ENCODE data around the gene DPH1.
A peak's percentile ranks its signal among the peaks of the same experiment; 100 is the strongest.

DPH1 gene

DNA sequence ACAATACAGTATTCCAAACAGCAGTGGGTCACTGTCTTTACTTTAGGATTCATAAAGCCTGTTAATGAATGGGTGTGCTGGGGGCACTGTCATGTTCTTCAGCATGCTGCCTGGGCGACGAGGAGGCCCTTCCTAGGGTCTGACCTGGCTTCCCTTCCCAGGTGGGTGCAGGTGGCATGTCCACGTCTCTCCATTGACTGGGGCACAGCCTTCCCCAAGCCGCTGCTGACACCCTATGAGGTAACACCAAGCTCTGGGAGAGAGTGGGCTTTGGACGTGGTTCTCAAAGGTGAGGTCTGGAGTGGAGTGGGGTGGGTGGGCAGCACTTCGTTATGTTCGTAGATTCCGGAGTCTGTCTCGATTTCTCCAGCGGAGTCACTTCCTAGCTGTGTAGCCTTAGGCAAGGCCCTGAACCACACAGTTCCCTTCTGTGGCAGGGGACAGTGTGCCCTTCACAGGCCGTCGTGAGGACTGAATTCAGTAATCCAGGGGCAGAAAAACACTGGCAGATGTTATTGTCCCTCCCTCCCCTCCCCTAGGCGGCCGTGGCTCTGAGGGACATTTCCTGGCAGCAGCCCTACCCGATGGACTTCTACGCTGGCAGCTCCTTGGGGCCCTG is 11.1 kb downstream of the DPH1 start:
- peaks cover 11% of the 10 kb centered on the region for H3K4me1 ChIP-seq (ENCODE audit: insufficient read depth, poor library complexity, severe bottlenecking)
- peaks cover 16% of the 10 kb centered on the region for H3K36me3 ChIP-seq (ENCODE audit: low read depth)
- TF ChIP-seq, protein P1, sequence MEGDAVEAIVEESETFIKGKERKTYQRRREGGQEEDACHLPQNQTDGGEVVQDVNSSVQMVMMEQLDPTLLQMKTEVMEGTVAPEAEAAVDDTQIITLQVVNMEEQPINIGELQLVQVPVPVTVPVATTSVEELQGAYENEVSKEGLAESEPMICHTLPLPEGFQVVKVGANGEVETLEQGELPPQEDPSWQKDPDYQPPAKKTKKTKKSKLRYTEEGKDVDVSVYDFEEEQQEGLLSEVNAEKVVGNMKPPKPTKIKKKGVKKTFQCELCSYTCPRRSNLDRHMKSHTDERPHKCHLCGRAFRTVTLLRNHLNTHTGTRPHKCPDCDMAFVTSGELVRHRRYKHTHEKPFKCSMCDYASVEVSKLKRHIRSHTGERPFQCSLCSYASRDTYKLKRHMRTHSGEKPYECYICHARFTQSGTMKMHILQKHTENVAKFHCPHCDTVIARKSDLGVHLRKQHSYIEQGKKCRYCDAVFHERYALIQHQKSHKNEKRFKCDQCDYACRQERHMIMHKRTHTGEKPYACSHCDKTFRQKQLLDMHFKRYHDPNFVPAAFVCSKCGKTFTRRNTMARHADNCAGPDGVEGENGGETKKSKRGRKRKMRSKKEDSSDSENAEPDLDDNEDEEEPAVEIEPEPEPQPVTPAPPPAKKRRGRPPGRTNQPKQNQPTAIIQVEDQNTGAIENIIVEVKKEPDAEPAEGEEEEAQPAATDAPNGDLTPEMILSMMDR (IDR thresholded peaks at IDR 0.05; ENCODE audit: poor library complexity, severe bottlenecking) = no peak
- ATAC-seq (ENCODE audit: low read depth) = no peak
- peak overlapping the region; percentile 55 for H3K4me3 ChIP-seq (ENCODE audit: severe bottlenecking)
- no peaks in the 10 kb centered on the region for H3K9me3 ChIP-seq (ENCODE audit: severe bottlenecking)
- DNase-seq (ENCODE audit: low spot score) = no peak
- peak overlapping the region; percentile 68 for H3K27ac ChIP-seq (ENCODE audit: poor library complexity, severe bottlenecking)
- H3K27me3 ChIP-seq (ENCODE audit: insufficient read depth, poor library complexity, severe bottlenecking) = no peaks in the 10 kb centered on the region

DNA sequence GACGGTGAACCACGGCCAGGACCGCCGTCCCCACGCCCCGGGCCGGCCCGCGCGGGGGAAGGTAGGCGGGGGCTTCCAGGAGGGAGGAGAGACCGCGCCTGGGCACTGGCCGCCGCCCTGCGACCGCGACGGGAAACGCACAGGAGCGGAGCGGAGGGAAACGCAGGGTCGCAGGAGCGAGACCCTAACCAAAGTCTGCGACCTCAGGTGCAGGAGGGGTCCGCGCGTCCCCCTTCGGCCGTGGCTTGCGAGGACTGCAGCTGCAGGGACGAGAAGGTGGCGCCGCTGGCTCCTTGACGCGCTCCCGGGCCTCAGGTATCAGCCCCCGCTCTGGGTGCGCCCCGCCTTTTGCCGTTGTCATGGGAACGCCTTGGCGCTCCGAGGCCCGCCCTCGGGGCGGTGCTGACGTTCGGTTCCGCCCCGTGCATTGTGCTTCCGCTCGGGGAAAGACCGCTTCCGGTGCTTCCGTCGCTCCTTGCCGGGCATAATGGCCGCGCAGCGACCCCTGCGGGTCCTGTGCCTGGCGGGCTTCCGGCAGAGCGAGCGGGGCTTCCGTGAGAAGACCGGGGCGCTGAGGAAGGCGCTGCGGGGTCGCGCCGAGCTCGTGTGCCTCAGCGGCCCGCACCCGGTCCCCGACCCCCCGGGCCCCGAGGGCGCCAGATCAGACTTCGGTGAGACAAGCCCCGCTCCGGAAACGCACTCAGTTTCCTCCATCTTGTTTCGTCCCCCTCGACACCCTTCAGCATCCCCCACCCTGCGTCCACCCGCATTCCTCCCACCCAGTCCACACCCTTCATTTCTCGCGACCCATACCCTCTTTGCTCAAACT is 11.8 kb downstream of the DPH1 start, which contains the start of gene OVCA2:
Gene OVCA2, plus strand, starts transcription at position 462 of the 829 bp plus-strand sequence. Its CDS starts 26 bp downstream, at position 488.
- H3K4me1 ChIP-seq (ENCODE audit: insufficient read depth, poor library complexity, severe bottlenecking) = peaks cover 11% of the 10 kb centered on the region
- DNase-seq (ENCODE audit: low spot score) (peak; percentile 93), ATAC-seq (ENCODE audit: low read depth) (peak; percentile 84)
- TF ChIP-seq, protein P1 (IDR thresholded peaks at IDR 0.05; ENCODE audit: poor library complexity, severe bottlenecking) = peak; percentile 44
- no peaks in the 10 kb centered on the region for H3K27me3 ChIP-seq (ENCODE audit: insufficient read depth, poor library complexity, severe bottlenecking)
- no peaks in the 10 kb centered on the region for H3K9me3 ChIP-seq (ENCODE audit: severe bottlenecking)
- H3K27ac ChIP-seq (ENCODE audit: poor library complexity, severe bottlenecking) = peak within 1 kb of the TSS; percentile 68
- H3K36me3 ChIP-seq (ENCODE audit: low read depth) = peaks cover 12% of the 10 kb centered on the region
- H3K4me3 ChIP-seq (ENCODE audit: severe bottlenecking) = peak within 1 kb of the TSS; percentile 55

DNA sequence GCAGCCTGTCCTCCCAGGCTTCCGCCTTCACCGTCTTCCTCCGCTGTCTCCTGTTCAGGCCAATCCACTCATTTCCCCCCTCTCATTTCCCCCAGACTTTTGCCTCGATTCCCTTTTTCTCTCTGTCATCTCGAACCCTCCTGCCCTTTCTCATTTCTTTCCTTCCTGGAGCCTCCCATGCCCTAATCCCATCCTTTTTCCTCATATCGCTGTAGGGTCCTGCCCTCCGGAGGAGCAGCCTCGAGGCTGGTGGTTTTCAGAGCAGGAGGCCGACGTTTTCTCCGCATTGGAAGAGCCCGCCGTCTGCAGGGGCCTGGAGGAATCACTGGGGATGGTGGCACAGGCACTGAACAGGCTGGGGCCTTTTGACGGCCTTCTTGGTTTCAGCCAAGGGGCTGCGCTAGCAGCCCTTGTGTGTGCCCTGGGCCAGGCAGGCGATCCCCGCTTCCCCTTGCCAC is 12.5 kb downstream of the DPH1 start:
- H3K27me3 ChIP-seq (ENCODE audit: insufficient read depth, poor library complexity, severe bottlenecking) = no peaks in the 10 kb centered on the region
- DNase-seq (ENCODE audit: low spot score) (no peak), ATAC-seq (ENCODE audit: low read depth) (no peak)
- H3K27ac ChIP-seq (ENCODE audit: poor library complexity, severe bottlenecking) = peak overlapping the region; percentile 68
- peaks cover 11% of the 10 kb centered on the region for H3K4me1 ChIP-seq (ENCODE audit: insufficient read depth, poor library complexity, severe bottlenecking)
- no peaks in the 10 kb centered on the region for H3K9me3 ChIP-seq (ENCODE audit: severe bottlenecking)
- peaks cover 11% of the 10 kb centered on the region for H3K36me3 ChIP-seq (ENCODE audit: low read depth)
- peak overlapping the region; percentile 55 for H3K4me3 ChIP-seq (ENCODE audit: severe bottlenecking)
- TF ChIP-seq, protein P1 (IDR thresholded peaks at IDR 0.05; ENCODE audit: poor library complexity, severe bottlenecking) = no peak

DNA sequence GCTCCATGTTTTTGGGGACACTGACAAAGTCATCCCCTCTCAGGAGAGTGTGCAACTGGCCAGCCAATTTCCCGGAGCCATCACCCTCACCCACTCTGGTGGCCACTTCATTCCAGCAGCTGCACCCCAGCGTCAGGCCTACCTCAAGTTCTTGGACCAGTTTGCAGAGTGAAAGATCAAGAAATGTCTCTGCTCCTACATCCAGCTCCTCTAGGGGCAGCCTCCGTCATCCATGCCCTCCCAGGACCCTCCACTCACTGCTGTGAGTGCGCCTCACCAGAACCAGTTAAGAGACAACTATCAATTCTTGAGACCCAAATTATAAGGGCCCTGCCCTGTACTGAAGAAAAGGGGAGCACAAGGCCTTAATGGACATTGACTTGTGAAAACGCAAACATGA is 13.0 kb downstream of the DPH1 start:
- ATAC-seq (ENCODE audit: low read depth) (no peak), DNase-seq (ENCODE audit: low spot score) (no peak)
- TF ChIP-seq, protein P1 (IDR thresholded peaks at IDR 0.05; ENCODE audit: poor library complexity, severe bottlenecking) = no peak
- Histone ChIP-seq H3K9me3 (ENCODE audit: severe bottlenecking) (no peaks in the 10 kb centered on the region), H3K4me3 (ENCODE audit: severe bottlenecking) (peak overlapping the region; percentile 55), H3K36me3 (ENCODE audit: low read depth) (peaks cover 11% of the 10 kb centered on the region), H3K27me3 (ENCODE audit: insufficient read depth, poor library complexity, severe bottlenecking) (no peaks in the 10 kb centered on the region), H3K27ac (ENCODE audit: poor library complexity, severe bottlenecking) (peak overlapping the region; percentile 68), H3K4me1 (ENCODE audit: insufficient read depth, poor library complexity, severe bottlenecking) (peaks cover 11% of the 10 kb centered on the region)

Data from RWPE2 (cell line).